GM11168 (cell line): ENCODE results near the gene WARS2.

ENCODE experiments used
- in situ Hi-C: fragments of 300-500 bp; cut with MboI; formaldehyde crosslinking; loops from one replicate; pipeline ENCODE4 v1.12.0; 2022; ENCODE audit warnings: low sequenced_read_pairs; ENCODE audit not compliant: unreplicated experiment

WARS2 gene

DNA sequence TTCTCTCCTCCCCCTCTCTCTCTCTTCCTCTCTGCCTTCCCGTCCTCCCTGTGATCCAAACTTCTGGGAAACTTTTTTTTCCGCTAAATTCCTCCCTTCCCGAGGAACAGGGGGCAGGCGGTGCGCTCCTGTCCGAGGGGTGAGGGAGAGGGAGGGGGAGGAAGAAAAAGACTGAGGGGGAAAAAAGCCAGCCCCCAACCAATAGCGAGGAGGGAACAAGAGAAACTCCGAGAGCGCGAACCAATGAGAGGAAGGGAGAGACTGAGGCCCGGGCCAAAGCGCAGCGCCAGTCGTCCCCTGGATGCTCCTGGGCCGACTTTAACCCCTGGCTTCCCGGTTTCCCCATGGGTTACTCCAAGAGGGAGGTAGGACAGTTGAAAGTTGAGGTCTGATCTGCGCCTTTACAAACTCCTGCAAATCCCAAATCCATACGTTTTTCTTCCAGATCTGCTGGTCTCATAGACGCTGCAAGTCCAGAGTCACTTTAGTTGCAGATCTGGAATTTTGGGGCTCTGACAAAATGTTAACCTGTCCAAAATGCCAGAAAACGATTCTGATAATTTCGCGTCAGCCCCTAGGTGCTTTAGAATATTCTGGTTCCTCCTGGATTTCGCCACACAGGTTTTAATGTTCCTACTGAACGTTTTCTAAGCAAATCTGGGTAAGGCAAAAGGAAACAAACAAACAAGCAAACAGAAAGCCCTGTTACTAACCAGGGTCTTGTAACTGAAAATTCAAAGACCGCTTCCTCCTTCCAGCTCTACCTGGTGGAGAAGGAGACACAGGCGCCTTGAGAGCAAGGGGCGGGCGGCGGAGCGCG is 152.1 kb downstream of the WARS2 start, which contains the start of gene TBX15:
TSS of gene TBX15 (minus strand) at position 158 of the 820 bp plus-strand sequence. CDS start 548 bp downstream, outside the sequence.
- in situ Hi-C loops = no loop called here

DNA sequence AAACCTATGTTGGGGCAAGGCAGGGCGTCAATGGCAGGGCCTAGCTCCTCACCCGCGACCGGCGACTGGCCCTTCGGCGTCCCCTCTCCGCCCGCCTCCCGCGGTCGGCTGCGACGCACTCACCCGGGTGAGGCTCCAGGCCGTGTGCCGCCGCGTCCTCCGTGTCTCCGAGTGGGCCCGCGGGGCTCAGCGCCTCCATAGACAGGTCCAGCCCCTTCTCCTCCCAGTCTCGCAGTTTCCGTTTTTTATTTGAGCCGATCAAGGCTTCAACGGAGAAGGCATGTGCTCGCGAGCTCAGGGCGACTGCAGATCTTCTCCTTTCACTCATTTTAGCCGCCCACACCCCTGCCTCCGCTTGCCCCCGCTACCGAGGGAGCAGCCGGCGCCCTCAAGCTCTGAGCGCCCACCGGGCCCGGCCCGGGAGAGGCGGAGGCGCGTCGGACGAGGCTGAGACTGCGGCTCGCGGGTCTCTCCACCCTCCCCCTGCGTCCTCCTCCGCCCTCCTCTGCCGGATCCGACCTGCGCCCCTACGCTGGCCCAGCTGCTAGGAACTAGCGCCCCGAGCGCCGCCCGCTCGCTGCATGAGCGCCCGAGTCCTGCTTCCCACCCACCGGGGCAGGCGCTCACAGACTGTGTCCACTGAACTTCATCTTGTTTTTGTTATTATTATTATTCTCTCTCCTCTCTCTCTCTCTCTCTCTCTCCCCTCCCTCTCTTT is 152.8 kb downstream of the WARS2 start:
- in situ Hi-C loops = no loop called here

DNA sequence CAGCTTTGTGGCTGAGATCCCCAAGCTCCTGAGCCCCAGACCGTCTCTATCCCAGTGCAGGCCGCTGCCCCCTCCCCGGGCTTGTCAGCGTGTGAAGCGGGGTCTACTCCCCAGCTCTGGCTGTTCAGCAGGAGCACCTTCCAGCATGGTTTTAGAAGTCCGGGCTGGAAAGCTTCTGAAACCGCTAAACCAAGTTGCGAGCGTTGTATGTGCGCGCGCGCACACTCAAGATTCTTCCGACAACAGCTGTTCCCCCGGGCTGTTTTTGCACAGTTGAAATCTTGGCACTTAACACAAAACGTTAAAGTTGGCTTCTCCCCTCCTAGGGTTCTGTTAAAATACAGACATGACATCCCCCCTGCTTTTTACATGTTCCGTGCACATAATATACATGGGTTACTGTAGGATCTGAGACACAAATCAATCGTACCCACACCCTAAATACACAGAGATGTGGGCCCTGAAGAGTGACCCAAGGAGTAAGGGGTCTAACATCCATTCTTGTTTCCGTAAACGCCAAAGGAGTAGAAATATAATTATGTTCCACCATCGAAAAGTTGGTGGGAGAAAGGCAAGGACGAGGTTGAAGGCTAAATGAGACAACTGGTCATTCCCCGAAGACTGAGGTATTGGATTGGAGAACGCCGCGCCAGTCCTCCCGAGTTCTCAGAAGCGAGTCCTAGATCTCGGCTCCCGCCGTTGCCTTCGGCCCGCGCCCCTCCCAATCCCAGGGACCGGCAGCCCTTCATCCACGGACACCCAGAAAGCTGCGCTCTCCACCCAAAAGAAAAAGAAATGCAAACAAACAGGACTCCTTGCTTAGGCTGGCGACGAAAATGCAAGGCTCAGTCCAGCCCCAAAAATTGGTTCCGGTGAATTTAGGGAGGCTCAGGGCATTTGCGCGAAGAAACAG is 153.6 kb downstream of the WARS2 start:
- in situ Hi-C loops = no loop called here

DNA sequence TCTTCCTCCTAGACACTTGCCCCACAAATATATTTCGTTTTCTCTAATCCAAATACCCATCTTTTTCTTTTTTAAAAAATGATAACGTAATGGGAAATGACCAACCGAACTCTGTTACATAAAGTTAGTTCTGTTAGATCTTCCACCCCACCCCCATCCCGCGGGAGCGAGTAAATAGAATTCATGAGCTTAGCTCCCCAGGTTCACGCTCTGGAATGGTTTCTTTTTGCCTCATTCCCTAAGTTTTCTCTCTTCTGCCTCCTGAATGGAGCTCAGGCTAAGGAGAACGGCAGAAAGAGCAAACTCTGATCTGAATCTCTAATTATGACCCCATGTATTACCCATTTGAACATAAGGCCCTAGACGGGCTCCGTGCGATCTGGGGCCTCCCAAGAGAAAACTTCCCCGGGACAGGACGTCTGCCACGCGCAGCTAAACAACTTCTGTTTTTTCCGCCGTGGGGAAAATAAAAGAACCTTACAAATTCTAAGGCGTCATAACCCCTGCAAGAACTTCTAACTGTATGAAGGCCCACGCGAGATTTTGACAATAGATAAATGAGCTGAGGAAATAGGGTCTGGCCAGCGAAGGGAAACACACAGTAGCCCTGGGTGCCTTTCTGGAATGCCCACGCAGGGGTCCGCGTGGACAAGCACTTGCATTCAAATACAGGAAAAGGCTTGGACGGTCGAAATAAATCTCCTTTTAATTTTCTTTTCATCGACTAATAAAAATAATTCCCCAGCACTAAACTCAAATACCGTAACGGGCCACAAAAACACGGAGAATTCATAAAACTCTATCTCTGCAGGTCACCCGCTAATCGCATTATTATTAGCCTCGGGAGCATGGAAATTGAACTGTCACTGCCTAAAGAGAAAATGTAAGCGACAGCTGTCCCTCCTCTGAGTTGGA is 154.6 kb downstream of the WARS2 start:
- in situ Hi-C loops = no loop called here

DNA sequence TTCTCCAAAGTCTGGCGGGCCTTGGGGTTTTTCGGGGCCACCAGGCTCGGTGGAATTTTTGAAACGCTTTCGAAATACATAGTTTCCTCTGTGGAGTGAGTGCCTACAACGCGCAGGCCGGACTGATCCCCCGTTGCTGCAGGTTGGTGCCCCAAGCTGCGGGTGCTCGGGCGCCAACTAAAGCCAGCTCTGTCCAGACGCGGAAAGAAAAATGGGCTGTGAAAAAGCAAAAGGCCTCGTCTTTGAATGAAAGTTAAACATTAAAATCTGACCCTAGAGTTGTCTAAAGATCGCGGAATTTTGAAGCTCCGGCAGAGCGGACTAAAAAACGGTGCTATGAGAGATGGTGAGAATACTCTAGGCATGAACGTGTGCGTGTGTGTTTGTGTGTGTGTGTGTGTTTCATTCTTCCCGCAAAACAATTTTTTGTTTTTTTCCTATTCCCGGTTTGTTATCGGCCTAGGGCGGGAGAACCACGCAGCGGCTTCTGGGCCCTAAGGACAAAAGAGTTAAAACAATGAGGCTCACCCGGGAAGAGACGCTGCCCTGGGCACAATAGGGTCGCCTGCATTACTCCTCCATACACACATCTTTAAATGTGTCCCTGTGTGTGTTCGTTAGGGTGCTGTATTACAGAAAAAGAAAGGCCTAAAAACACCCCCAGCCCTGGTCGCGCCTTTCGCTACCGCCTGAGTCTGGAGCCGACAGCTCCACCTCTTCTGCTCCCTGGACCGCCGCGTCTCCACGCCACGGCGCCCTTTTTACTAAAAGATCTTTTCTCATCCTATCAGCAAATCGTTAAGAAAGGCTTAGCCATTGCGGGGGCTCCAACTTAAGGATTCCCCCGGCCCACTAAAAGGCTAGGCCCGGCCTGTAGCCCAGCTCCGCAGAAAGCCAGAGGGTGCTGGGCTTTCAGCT is 155.5 kb downstream of the WARS2 start:
- in situ Hi-C loops = no loop called here

DNA sequence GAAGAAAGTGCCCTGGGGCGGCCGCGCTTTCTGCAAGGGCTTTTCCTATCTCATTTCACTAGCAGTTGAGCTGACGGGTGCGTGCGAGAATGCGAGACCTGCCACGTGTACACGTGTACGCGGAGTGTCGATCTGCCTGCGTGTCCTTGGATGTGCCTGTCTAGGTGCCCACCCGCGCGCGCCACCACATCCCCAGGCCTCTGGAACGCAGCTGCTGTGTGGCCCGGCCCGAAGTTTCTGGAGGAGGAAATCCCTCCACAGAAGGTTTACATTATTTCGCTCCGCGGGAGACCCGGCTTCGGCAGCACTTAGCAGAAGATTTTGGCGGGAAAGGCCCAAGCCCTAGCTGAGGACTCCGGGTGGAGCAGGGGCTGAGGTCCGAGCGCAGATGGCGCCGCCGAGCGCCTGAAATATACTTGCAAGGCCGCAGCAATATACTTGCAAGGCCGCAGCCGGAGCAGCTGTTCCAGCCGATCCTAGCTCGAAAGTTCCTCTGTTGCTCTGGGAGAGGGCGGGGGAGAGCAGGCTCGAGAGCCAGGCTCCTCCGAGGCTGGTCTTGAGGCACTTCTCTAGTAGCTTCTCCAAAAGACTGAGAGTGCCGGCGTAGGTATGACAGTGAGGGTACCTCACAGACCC is 156.2 kb downstream of the WARS2 start:
- in situ Hi-C loops = no loop called here

DNA sequence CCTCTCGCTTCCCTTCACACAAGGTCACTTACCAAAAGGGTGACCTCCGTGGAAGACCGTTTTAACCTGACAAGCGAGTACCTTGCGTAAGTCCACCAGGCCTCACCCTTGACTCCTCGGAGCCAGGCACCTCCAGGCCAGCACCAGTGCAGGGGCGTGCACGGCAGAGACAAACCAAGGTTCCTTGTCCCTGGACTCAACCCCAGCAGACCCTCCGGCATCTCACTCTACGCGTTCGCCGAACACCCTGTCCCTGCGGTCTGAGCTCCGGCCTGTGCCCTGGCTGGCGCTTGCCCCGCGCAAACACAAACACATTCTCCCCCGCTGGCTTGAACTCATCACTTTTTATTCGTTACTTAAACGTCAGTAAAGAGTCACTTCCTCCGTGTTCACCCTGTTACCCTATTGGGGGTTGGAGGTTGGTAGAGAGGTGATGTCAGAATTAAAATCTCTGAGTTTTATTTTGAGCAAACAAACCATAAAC is 156.9 kb downstream of the WARS2 start:
- in situ Hi-C loops = no loop called here

DNA sequence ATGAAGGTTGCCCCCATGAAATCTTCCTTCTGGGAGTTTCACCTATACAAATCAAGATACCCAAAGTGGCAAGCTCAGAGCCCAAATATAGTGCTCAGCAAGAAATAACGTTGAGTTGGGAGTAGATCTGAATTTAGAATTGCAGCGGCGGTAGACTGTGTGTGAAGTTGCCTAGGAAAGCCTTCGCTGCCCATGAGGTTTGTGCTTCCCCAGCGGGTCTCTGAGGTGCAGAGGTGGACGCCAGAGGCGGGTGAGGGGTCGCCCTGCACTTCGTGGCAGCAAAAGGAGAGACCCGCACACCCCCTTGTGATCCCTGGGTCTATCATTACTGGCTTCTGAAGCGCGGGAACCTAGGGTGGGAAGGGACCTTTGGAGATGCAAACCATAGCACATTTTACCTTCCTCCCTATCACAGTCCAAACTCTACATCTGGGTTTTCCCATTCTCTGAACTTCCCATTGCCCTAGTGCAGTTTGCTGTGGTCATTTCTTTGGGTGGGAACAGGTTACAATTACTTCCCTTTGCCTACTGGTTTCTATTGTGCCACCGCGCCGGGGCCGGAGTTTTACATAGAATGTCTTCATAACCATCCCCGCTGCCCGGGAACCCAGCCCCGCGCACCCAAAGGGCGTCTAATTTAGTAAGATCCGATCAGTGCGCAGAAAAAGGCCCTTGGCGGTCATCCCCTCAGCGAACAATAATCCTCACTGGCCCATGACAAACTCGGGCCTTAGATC is 157.5 kb downstream of the WARS2 start:
- in situ Hi-C loops = no loop called here

DNA sequence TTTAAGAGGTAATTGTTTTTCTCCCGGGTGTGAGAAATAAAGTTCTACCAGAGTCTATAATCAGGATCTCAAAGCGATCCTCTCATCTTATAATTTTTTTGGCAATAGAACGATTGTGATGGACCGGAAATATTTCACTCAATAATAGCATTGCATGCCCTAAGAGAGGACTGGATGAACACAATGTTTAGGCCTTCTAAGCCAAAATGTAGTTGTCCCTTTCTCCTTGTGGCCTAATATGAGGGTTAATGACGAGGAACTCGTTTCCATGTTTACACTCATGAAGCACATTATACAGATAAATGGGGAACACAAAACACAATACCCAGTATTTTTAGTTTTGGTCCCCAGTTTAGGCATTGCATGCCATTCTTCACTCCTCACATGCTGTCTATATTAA is 158.2 kb downstream of the WARS2 start:
- in situ Hi-C loops = no loop called here

DNA sequence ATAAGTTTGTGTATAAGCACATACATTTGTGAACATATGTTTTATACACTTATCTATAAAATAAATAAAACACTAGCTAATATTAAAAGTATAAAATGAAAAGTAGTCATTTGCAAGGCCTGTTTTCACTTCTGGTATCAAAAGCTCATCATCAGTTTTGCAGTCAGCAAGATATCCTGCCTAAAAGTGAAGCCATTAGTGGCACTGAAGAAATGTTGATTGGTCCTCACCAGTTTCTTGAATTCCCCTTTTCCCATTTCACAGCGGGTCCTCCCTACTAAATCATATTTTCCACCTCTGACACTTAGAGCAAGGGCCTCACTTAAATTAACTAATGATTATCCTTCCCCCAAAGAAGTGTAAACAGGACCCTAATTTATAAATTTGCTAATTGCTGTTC is 159.0 kb downstream of the WARS2 start:
- in situ Hi-C loops = no loop called here
